HepG2 (cell line): ENCODE measurements around the gene IFNLR1. TPM values are rescaled to one million over a fixed set of nuclear protein-coding genes. Genes with fewer than 3 reads are reported as not detected.
A peak's percentile ranks its signal among the peaks of the same experiment; 100 is the strongest.

Experiments used
- ARNTL ChIP-seq: sonication (generic); formaldehyde crosslinking; IDR thresholded peaks from 2 replicates; pipeline ENCODE4 v1.4.0; 2020; ENCODE audit warnings: mild to moderate bottlenecking, missing genetic modification reagents
- HES4 ChIP-seq: sonication (generic); formaldehyde crosslinking; IDR thresholded peaks from 2 replicates; pipeline ENCODE4 v1.9.0; 2021; ENCODE audit warnings: mild to moderate bottlenecking, missing genetic modification reagents, borderline replicate concordance
- HNRNPL ChIP-seq: fragments of 200-400 bp; formaldehyde crosslinking; IDR thresholded peaks from 2 replicates; pipeline ENCODE4 v1.6.1; 2017; ENCODE audit warnings: mild to moderate bottlenecking, low read depth, low read length
- MYC ChIP-seq: sonication (generic); formaldehyde crosslinking; IDR thresholded peaks from 2 replicates; pipeline ENCODE4 v1.9.0; 2021; ENCODE audit warnings: missing genetic modification reagents, borderline replicate concordance
- PHF8 ChIP-seq: sonication (generic); formaldehyde crosslinking; IDR thresholded peaks from 2 replicates; pipeline ENCODE4 v1.5.0; 2020; ENCODE audit warnings: missing genetic modification reagents
- ZBTB20 ChIP-seq: sonication (generic); formaldehyde crosslinking; IDR thresholded peaks from 2 replicates; pipeline ENCODE4 v1.8.1; 2023; ENCODE audit warnings: missing genetic modification reagents, low read depth, mild to moderate bottlenecking, borderline replicate concordance
- ZNF24 ChIP-seq: fragments of 450-650 bp; IDR thresholded peaks from 2 replicates; pipeline ENCODE4 v1.6.1; 2017; ENCODE audit warnings: antibody characterized with exemption, mild to moderate bottlenecking
- ZNF530 ChIP-seq: sonication (generic); formaldehyde crosslinking; IDR thresholded peaks from 2 replicates; pipeline ENCODE4 v1.5.0; 2020; ENCODE audit warnings: low read depth, mild to moderate bottlenecking, missing genetic modification reagents
- ZNF558 ChIP-seq: sonication (generic); formaldehyde crosslinking; IDR thresholded peaks from 2 replicates; pipeline ENCODE4 v1.9.0; 2022; ENCODE audit warnings: mild to moderate bottlenecking, missing genetic modification reagents, borderline replicate concordance
- polyA plus RNA-seq, 8 experiments: library from polyadenylated mRNA; depleted of rRNA in 3 of 8; stranded (reverse) in 7 of 8; unstranded in 1 of 8; fragments of >200 nt; fragmentation: Illumina TruSeq in 4 of 8; extraction: Trizol in 4 of 8; gene quantifications; 2 replicates each; pipeline versions ENCODE4 v1.2.1 to v1.2.3, GENCODE V29; 2011 to 2016; ENCODE audit warnings: low read depth in 4 of 8, missing spikeins in 1 of 8, mixed read lengths in 1 of 8; ENCODE audit not compliant: insufficient read depth in 1 of 8
- total RNA-seq, 5 experiments: library from RNA; depleted of rRNA; stranded (reverse); fragments of >200 nt; fragmentation: Illumina TruSeq; extraction: Trizol; gene quantifications; 2 replicates each; pipeline ENCODE4 v1.2.3, GENCODE V29; 2016; ENCODE audit warnings: low read depth in 1 of 5
- TF ChIP-seq, protein P1 (sequence below): sonication (generic); formaldehyde crosslinking; IDR thresholded peaks from 2 replicates; pipeline ENCODE4 v1.9.0; 2021; ENCODE audit warnings: missing genetic modification reagents, borderline replicate concordance
- TF ChIP-seq, protein P2 (sequence below): sonication (generic); formaldehyde crosslinking; conservative IDR thresholded peaks from 2 replicates; pipeline ENCODE4 v1.4.0; 2020; ENCODE audit warnings: mild to moderate bottlenecking, missing genetic modification reagents, moderate library complexity
- TF ChIP-seq, protein P3 (sequence below): sonication (generic); formaldehyde crosslinking; IDR thresholded peaks from 2 replicates; pipeline ENCODE4 v1.4.0; 2020; ENCODE audit warnings: missing genetic modification reagents
- TF ChIP-seq, protein P4 (sequence below): sonication (generic); formaldehyde crosslinking; IDR thresholded peaks from 2 replicates; pipeline ENCODE4 v1.4.0; 2020; ENCODE audit warnings: missing genetic modification reagents

Gene IFNLR1
- total and polyA plus RNA-seq, 2 of the 13 experiments (the other 11 are each of a cell fraction or from before 2014, with no cell fraction given), result 3.8 to 8.5 TPM

DNA sequence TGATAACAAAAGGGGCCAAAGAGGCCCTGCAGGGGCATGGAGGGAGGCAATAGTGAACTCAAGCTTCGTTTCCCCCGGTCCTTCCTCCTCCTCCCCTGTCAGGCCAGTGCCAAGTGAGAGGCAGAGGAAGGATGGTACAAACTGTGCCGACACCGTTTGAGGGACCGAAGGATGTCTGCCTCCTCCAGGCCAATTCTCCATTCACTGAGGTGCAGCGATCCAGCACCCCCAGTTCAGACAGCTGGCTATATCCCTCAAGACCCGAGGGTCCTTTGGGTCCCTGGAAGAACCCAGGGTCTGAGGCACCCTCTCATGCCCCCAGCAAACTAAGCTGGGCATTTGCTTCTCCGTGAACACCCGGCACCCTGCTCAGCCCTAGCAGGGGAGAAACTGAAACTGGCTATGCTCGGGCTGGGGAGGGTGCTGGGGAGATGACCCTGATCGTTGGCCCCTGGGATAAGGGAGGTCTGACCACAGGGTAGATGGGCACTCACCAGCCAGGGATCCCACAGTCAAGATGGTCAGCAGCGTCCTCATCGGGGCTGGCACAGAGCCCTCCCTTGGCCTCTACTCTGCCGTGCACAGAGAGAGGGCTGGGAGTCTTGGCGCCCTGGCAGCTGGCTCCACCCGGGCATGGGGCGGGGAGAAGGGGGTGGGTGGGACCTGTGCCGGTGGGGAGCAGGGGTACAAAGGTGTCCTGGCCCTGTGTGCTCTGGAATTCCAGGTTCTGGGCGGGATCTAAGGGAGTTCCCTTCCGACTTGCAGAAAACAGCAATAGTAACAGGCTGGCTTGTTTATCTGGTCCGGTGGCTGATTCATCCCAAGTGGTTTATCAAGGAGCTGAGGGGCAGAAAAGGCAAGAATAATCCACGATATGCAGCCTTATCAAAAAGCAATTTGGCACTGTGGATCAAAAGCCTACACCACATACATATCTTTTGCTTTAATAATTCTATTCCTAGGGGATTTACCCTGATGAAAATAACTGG lies 44.2 kb downstream of the IFNLR1 start, which contains the start of gene IL22RA1 (continued):
- TF ChIP-seq, protein P1, sequence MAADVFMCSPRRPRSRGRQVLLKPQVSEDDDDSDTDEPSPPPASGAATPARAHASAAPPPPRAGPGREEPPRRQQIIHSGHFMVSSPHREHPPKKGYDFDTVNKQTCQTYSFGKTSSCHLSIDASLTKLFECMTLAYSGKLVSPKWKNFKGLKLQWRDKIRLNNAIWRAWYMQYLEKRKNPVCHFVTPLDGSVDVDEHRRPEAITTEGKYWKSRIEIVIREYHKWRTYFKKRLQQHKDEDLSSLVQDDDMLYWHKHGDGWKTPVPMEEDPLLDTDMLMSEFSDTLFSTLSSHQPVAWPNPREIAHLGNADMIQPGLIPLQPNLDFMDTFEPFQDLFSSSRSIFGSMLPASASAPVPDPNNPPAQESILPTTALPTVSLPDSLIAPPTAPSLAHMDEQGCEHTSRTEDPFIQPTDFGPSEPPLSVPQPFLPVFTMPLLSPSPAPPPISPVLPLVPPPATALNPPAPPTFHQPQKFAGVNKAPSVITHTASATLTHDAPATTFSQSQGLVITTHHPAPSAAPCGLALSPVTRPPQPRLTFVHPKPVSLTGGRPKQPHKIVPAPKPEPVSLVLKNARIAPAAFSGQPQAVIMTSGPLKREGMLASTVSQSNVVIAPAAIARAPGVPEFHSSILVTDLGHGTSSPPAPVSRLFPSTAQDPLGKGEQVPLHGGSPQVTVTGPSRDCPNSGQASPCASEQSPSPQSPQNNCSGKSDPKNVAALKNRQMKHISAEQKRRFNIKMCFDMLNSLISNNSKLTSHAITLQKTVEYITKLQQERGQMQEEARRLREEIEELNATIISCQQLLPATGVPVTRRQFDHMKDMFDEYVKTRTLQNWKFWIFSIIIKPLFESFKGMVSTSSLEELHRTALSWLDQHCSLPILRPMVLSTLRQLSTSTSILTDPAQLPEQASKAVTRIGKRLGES (CRISPR knock-in tag), result no peak
- TF ChIP-seq, protein P2, sequence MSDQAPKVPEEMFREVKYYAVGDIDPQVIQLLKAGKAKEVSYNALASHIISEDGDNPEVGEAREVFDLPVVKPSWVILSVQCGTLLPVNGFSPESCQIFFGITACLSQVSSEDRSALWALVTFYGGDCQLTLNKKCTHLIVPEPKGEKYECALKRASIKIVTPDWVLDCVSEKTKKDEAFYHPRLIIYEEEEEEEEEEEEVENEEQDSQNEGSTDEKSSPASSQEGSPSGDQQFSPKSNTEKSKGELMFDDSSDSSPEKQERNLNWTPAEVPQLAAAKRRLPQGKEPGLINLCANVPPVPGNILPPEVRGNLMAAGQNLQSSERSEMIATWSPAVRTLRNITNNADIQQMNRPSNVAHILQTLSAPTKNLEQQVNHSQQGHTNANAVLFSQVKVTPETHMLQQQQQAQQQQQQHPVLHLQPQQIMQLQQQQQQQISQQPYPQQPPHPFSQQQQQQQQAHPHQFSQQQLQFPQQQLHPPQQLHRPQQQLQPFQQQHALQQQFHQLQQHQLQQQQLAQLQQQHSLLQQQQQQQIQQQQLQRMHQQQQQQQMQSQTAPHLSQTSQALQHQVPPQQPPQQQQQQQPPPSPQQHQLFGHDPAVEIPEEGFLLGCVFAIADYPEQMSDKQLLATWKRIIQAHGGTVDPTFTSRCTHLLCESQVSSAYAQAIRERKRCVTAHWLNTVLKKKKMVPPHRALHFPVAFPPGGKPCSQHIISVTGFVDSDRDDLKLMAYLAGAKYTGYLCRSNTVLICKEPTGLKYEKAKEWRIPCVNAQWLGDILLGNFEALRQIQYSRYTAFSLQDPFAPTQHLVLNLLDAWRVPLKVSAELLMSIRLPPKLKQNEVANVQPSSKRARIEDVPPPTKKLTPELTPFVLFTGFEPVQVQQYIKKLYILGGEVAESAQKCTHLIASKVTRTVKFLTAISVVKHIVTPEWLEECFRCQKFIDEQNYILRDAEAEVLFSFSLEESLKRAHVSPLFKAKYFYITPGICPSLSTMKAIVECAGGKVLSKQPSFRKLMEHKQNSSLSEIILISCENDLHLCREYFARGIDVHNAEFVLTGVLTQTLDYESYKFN, result 0 out of 2 replicates have a peak, but pooled peaks have one; percentile 9
- TF ChIP-seq HNRNPL, result peak; percentile 89
- TF ChIP-seq, protein P3, sequence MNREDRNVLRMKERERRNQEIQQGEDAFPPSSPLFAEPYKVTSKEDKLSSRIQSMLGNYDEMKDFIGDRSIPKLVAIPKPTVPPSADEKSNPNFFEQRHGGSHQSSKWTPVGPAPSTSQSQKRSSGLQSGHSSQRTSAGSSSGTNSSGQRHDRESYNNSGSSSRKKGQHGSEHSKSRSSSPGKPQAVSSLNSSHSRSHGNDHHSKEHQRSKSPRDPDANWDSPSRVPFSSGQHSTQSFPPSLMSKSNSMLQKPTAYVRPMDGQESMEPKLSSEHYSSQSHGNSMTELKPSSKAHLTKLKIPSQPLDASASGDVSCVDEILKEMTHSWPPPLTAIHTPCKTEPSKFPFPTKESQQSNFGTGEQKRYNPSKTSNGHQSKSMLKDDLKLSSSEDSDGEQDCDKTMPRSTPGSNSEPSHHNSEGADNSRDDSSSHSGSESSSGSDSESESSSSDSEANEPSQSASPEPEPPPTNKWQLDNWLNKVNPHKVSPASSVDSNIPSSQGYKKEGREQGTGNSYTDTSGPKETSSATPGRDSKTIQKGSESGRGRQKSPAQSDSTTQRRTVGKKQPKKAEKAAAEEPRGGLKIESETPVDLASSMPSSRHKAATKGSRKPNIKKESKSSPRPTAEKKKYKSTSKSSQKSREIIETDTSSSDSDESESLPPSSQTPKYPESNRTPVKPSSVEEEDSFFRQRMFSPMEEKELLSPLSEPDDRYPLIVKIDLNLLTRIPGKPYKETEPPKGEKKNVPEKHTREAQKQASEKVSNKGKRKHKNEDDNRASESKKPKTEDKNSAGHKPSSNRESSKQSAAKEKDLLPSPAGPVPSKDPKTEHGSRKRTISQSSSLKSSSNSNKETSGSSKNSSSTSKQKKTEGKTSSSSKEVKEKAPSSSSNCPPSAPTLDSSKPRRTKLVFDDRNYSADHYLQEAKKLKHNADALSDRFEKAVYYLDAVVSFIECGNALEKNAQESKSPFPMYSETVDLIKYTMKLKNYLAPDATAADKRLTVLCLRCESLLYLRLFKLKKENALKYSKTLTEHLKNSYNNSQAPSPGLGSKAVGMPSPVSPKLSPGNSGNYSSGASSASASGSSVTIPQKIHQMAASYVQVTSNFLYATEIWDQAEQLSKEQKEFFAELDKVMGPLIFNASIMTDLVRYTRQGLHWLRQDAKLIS (CRISPR knock-in tag), result no peak
- TF ChIP-seq ZNF24, result no peak
- peak; percentile 35; the same call in 1 of the 2 replicates for TF ChIP-seq PHF8 (CRISPR knock-in tag)
- TF ChIP-seq MYC (CRISPR knock-in tag), result peak; percentile 37; the same call in 1 of the 2 replicates
- no peak for TF ChIP-seq ZNF530 (CRISPR knock-in tag)
- TF ChIP-seq ZNF558 (CRISPR knock-in tag), result 0 out of 2 replicates have a peak, but pooled peaks have one; percentile 23
- no peak for TF ChIP-seq ZBTB20
- 0 out of 2 replicates have a peak, but pooled peaks have one; percentile 31 for TF ChIP-seq ARNTL (CRISPR knock-in tag)
- TF ChIP-seq, protein P4, sequence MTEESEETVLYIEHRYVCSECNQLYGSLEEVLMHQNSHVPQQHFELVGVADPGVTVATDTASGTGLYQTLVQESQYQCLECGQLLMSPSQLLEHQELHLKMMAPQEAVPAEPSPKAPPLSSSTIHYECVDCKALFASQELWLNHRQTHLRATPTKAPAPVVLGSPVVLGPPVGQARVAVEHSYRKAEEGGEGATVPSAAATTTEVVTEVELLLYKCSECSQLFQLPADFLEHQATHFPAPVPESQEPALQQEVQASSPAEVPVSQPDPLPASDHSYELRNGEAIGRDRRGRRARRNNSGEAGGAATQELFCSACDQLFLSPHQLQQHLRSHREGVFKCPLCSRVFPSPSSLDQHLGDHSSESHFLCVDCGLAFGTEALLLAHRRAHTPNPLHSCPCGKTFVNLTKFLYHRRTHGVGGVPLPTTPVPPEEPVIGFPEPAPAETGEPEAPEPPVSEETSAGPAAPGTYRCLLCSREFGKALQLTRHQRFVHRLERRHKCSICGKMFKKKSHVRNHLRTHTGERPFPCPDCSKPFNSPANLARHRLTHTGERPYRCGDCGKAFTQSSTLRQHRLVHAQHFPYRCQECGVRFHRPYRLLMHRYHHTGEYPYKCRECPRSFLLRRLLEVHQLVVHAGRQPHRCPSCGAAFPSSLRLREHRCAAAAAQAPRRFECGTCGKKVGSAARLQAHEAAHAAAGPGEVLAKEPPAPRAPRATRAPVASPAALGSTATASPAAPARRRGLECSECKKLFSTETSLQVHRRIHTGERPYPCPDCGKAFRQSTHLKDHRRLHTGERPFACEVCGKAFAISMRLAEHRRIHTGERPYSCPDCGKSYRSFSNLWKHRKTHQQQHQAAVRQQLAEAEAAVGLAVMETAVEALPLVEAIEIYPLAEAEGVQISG (CRISPR knock-in tag), result 0 out of 2 replicates have a peak, but pooled peaks have one; percentile 16
- TF ChIP-seq HES4 (CRISPR knock-in tag), result no peak
